ENCODE data around the gene SLN. TPM values are rescaled to one million over a fixed set of nuclear protein-coding genes. Genes with fewer than 3 reads are reported as not detected.

SLN gene
- total and polyA plus RNA-seq, 9 of the 15 experiments (the other 6 are each of a cell fraction or from before 2014, with no cell fraction given) = not detected

- TF ChIP-seq, protein P1, sequence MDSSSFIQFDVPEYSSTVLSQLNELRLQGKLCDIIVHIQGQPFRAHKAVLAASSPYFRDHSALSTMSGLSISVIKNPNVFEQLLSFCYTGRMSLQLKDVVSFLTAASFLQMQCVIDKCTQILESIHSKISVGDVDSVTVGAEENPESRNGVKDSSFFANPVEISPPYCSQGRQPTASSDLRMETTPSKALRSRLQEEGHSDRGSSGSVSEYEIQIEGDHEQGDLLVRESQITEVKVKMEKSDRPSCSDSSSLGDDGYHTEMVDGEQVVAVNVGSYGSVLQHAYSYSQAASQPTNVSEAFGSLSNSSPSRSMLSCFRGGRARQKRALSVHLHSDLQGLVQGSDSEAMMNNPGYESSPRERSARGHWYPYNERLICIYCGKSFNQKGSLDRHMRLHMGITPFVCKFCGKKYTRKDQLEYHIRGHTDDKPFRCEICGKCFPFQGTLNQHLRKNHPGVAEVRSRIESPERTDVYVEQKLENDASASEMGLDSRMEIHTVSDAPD (CRISPR knock-in tag; IDR thresholded peaks at IDR 0.05) = no peak
- TF ChIP-seq, protein P2, sequence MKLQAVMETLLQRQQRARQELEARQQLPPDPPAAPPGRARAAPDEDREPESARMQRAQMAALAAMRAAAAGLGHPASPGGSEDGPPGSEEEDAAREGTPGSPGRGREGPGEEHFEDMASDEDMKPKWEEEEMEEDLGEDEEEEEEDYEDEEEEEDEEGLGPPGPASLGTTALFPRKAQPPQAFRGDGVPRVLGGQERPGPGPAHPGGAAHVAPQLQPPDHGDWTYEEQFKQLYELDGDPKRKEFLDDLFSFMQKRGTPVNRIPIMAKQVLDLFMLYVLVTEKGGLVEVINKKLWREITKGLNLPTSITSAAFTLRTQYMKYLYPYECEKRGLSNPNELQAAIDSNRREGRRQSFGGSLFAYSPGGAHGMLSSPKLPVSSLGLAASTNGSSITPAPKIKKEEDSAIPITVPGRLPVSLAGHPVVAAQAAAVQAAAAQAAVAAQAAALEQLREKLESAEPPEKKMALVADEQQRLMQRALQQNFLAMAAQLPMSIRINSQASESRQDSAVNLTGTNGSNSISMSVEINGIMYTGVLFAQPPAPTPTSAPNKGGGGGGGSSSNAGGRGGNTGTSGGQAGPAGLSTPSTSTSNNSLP (IDR thresholded peaks at IDR 0.05; ENCODE audit: borderline replicate concordance, low read depth, low read length) = no peak
- no peak for TF ChIP-seq ZNF318 (IDR thresholded peaks at IDR 0.05; ENCODE audit: borderline replicate concordance in 1 of 2, low read depth in 1 of 2)
- no peak for TF ChIP-seq ZKSCAN3 (CRISPR knock-in tag; IDR thresholded peaks at IDR 0.05)
- no peak for TF ChIP-seq BCL6 (CRISPR knock-in tag; IDR thresholded peaks at IDR 0.05)
- no peak for TF ChIP-seq GATA2 (CRISPR knock-in tag; IDR thresholded peaks at IDR 0.05)
- TF ChIP-seq SMARCC2 (IDR thresholded peaks at IDR 0.05; ENCODE audit: low read depth) = no peak
- no peak for TF ChIP-seq RAD21 (CRISPR knock-in tag; conservative IDR thresholded peaks at IDR 0.05 in 1 of 2, IDR thresholded peaks at IDR 0.05 in 1 of 2)
- no peak for TF ChIP-seq MEIS2 (IDR thresholded peaks at IDR 0.05; ENCODE audit: partially characterized antibody)
- no peak for TF ChIP-seq ARNT (IDR thresholded peaks at IDR 0.05)
Measured at GRCh38 chr11:107719073-107719472, 7.2 kb upstream of the SLN start (continued).
